Endothelial cell of umbilical vein (primary cell): ENCODE data around the gene ZKSCAN4. TPM values are rescaled to one million over a fixed set of nuclear protein-coding genes. Genes with fewer than 3 reads are reported as not detected.

Experiments used
- BruUV-seq: library from RNA; stranded (reverse); fragments of 400-500 nt; replicated peaks from 2 replicates; lab custom pipeline; 2021; lab: Mats Ljungman, UMichigan
- CTCF ChIA-PET: fragments of 300-600, 350-600 bp; sonication (Branson Sonifier 250); formaldehyde crosslinking; loops from one replicate; lab custom pipeline; 2021; ENCODE audit warnings: antibody characterized with exemption, inconsistent platforms; lab: Charles Lee
- POLR2A ChIA-PET: fragments of 300-600, 350-600 bp; sonication (Branson Sonifier 250); formaldehyde crosslinking; loops from one replicate; lab custom pipeline; 2021; ENCODE audit warnings: antibody characterized with exemption, inconsistent platforms; lab: Charles Lee
- DNase-seq: peaks from one replicate; pipeline ENCODE4 v3.0.0-alpha.2; 2011; ENCODE audit warnings: low read depth, low spot score
- FAIRE-seq: peaks from 2 replicates; lab custom pipeline; 2011; peaks lifted over from hg19 to GRCh38; lab: Jason Lieb, UNC
- H2AFZ ChIP-seq: 2 replicates; pipeline ENCODE4 v1.6.0; 2012; ENCODE audit warnings: low read depth, low read length, control low read depth, inconsistent platforms
- H3K27ac ChIP-seq: 2 replicates; pipeline ENCODE4 v1.5.1; 2011; ENCODE audit warnings: low read depth, mild to moderate bottlenecking, control low read depth, low read length, moderate library complexity; ENCODE audit not compliant: insufficient read depth
- H3K27me3 ChIP-seq, 2 experiments: 2 replicates each; pipeline versions ENCODE4 v1.6.0 to v1.6.1; 2011; ENCODE audit warnings: low read length in 2 of 2, mixed read lengths in 1 of 2; ENCODE audit not compliant: control insufficient read depth in 2 of 2, insufficient read depth in 2 of 2
- H3K36me3 ChIP-seq, 2 experiments: 2 replicates in 1 of 2; 3 replicates in 1 of 2; pipeline ENCODE4 v1.5.1; 2011; ENCODE audit warnings: low read length in 2 of 2, mild to moderate bottlenecking in 1 of 2, moderate library complexity in 1 of 2; ENCODE audit not compliant: control insufficient read depth in 2 of 2, insufficient read depth in 2 of 2; ENCODE audit errors: extremely low read depth in 1 of 2
- H3K4me1 ChIP-seq: 3 replicates; pipeline ENCODE4 v1.5.1; 2011; ENCODE audit warnings: mild to moderate bottlenecking, low read length; ENCODE audit not compliant: control insufficient read depth, insufficient read depth; ENCODE audit errors: extremely low read depth
- H3K4me2 ChIP-seq: 2 replicates; pipeline ENCODE4 v1.6.1; 2011; ENCODE audit warnings: low read length, control low read depth, mixed read lengths; ENCODE audit not compliant: insufficient read depth
- H3K4me3 ChIP-seq, 3 experiments: fragments of 200-600 bp in 1 of 3; sonication (generic), shearing (Covaris generic) in 1 of 3; replicated peaks in 1 of 3; 2 replicates each; pipeline ENCODE4 v1.5.1; 2011 to 2016; ENCODE audit warnings: control low read depth in 3 of 3, low read length in 3 of 3, mild to moderate bottlenecking in 2 of 3, inconsistent platforms in 1 of 3, low read depth in 1 of 3, moderate library complexity in 1 of 3; ENCODE audit not compliant: insufficient read depth in 1 of 3
- H3K79me2 ChIP-seq: 2 replicates; pipeline ENCODE4 v1.6.0; 2012; ENCODE audit warnings: low read length, inconsistent platforms; ENCODE audit not compliant: control insufficient read depth, insufficient read depth
- H3K9ac ChIP-seq: replicated peaks from 2 replicates; pipeline ENCODE3; 2011; ENCODE audit warnings: low read length, control low read depth; ENCODE audit not compliant: insufficient read depth; ENCODE audit errors: extremely low read depth
- H3K9me1 ChIP-seq: replicated peaks from 3 replicates; pipeline ENCODE4 v1.6.0; 2011; ENCODE audit warnings: mild to moderate bottlenecking, low read length; ENCODE audit not compliant: control insufficient read depth, insufficient read depth; ENCODE audit errors: extremely low read depth
- H3K9me3 ChIP-seq: replicated peaks from 2 replicates; pipeline ENCODE4 v1.5.1; 2012; ENCODE audit warnings: low read length, inconsistent platforms; ENCODE audit not compliant: control insufficient read depth, insufficient read depth
- H4K20me1 ChIP-seq: replicated peaks from 2 replicates; pipeline ENCODE3; 2011; ENCODE audit warnings: mild to moderate bottlenecking, low read length; ENCODE audit not compliant: control insufficient read depth, insufficient read depth; ENCODE audit errors: extremely low read depth
- EZH2 ChIP-seq: IDR thresholded peaks from 2 replicates; pipeline ENCODE4 v1.6.1; 2012; ENCODE audit warnings: borderline replicate concordance, low read depth, mild to moderate bottlenecking, moderate library complexity, low read length, inconsistent platforms; ENCODE audit not compliant: severe bottlenecking
- FOS ChIP-seq: IDR thresholded peaks from 2 replicates; pipeline ENCODE4 v1.6.1; 2011; ENCODE audit warnings: mild to moderate bottlenecking, low read length, moderate library complexity, borderline replicate concordance; ENCODE audit not compliant: insufficient read depth
- GATA2 ChIP-seq: IDR thresholded peaks from 2 replicates; pipeline ENCODE4 v1.7.0; 2011; ENCODE audit warnings: low read depth, mild to moderate bottlenecking, moderate library complexity, mixed read lengths, low read length; ENCODE audit not compliant: insufficient read length, insufficient read depth
- JUN ChIP-seq: IDR thresholded peaks from 2 replicates; pipeline ENCODE4 v1.6.1; 2011; ENCODE audit warnings: borderline replicate concordance, low read depth; ENCODE audit not compliant: insufficient read length, insufficient read depth
- MYC ChIP-seq: IDR thresholded peaks from one replicate; pipeline ENCODE4 v1.6.1; 2011; ENCODE audit warnings: mild to moderate bottlenecking, low read depth, low read length
- POLR2A ChIP-seq: IDR thresholded peaks from 2 replicates; pipeline ENCODE4 v1.6.1; 2012; ENCODE audit warnings: low read depth, mild to moderate bottlenecking, control low read depth, low read length
- POLR2AphosphoS5 ChIP-seq: IDR thresholded peaks from 2 replicates; pipeline ENCODE4 v1.6.1; 2012; ENCODE audit warnings: low read depth, mild to moderate bottlenecking, control low read depth, low read length, moderate library complexity; ENCODE audit not compliant: insufficient read depth
- dilution Hi-C: fragments of 300-500 bp; cut with MboI; formaldehyde crosslinking; loops from one replicate; pipeline ENCODE4 v1.15.0; 2019; ENCODE audit warnings: low sequenced_read_pairs; ENCODE audit not compliant: extremely low pct_ligation_motif_present
- intact Hi-C: fragments of 100-400 bp; cut with micrococcal nuclease; formaldehyde crosslinking; loops from one replicate; pipeline ENCODE4 v1.10.0; 2022
- polyA plus RNA-seq, 4 experiments: library from polyadenylated mRNA; depleted of rRNA in 3 of 4; stranded (reverse) in 3 of 4; unstranded in 1 of 4; fragments of >200 nt; gene quantifications; 2 replicates each; pipeline versions ENCODE4 v1.2.1 to v1.2.3, GENCODE V29; 2011 to 2012; ENCODE audit warnings: missing spikeins in 1 of 4
- total RNA-seq: library from RNA; stranded (reverse); gene quantifications from 2 replicates; pipeline ENCODE4 v1.2.3, GENCODE V29; 2021
- TF ChIP-seq, protein P1 (sequence below), 2 donors: IDR thresholded peaks; 1 replicate in 1 of 2; 2 replicates in 1 of 2; pipeline ENCODE4 v1.5.1; 2011; ENCODE audit warnings: low read length in 2 of 2, mild to moderate bottlenecking in 2 of 2, moderate library complexity in 2 of 2, control low read depth in 1 of 2, inconsistent platforms in 1 of 2, low read depth in 1 of 2; ENCODE audit not compliant: insufficient read depth in 1 of 2; ENCODE audit errors: extremely low read depth in 1 of 2
- TF ChIP-seq, protein P2 (sequence below): IDR thresholded peaks from 2 replicates; pipeline ENCODE4 v1.6.1; 2011; ENCODE audit not compliant: insufficient read depth, insufficient read length

Gene ZKSCAN4
- total and polyA plus RNA-seq, 2 donors (not counting 3 experiments of a cell fraction or from before 2014, with no cell fraction given): 1.3 to 3.6 TPM

DNA sequence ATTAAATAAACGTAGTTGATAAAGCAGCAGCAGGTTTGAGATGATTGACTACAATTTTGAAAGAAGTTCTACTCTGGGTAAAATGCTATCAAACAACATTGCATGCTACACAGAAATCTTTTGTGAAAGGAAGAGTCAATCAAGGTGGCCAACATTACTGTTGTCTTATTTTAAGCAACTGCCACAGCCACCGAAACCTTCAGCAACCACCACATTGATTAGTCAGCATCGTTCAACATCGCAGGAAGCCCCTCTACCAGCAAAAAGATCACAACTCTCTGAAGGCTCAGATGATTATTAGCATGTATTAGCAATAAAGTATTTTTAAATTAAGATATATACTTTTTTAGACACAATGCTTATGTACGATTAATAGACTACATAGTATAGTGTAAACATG lies 43.3 kb upstream of the ZKSCAN4 start:
- no TSS peak for BruUV-seq

DNA sequence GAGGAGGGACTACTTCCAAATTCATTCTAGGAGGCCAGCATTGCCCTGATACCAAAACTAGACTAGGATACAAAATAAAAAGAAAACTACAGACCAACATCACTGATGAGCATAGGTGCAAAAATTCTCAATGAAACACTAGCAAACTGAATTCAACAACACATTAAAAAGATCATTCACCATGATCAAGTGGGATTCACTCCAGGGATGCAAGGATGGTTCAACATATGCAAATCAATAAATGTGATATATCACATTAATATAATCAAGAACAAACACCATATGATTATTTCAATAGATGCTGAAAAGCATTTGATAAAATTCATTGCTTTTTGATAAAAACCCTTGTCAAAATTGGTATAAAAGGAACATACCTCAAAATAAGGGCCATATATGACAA lies 39.5 kb upstream of the ZKSCAN4 start:
- no peaks in the 10 kb centered on the region for H4K20me1 ChIP-seq
- no peaks in the 10 kb centered on the region for H3K9me3 ChIP-seq
- H3K79me2 ChIP-seq: no peaks in the 10 kb centered on the region
- no peaks in the 10 kb centered on the region for H3K9me1 ChIP-seq
- BruUV-seq: no TSS peak
- no peaks in the 10 kb centered on the region for H3K27me3 ChIP-seq
- H3K27ac ChIP-seq: no peak overlapping the region
- no peak overlapping the region for H3K9ac ChIP-seq
- H3K4me3 ChIP-seq: no peak overlapping the region
- DNase-seq (no peak), FAIRE-seq (no peak)
- no peak overlapping the region for H2AFZ ChIP-seq
- CTCF ChIA-PET: no interaction called here
- intact Hi-C loops (no loop called here), dilution Hi-C loops (no loop called here)
- POLR2A ChIA-PET: no interaction called here
- H3K4me1 ChIP-seq: no peaks in the 10 kb centered on the region
- TF ChIP-seq EZH2: no peak
- no peak for TF ChIP-seq JUN
- no peak for TF ChIP-seq POLR2AphosphoS5
- no peak for TF ChIP-seq FOS
- TF ChIP-seq POLR2A: no peak
- no peak for TF ChIP-seq GATA2
- TF ChIP-seq, protein P1, sequence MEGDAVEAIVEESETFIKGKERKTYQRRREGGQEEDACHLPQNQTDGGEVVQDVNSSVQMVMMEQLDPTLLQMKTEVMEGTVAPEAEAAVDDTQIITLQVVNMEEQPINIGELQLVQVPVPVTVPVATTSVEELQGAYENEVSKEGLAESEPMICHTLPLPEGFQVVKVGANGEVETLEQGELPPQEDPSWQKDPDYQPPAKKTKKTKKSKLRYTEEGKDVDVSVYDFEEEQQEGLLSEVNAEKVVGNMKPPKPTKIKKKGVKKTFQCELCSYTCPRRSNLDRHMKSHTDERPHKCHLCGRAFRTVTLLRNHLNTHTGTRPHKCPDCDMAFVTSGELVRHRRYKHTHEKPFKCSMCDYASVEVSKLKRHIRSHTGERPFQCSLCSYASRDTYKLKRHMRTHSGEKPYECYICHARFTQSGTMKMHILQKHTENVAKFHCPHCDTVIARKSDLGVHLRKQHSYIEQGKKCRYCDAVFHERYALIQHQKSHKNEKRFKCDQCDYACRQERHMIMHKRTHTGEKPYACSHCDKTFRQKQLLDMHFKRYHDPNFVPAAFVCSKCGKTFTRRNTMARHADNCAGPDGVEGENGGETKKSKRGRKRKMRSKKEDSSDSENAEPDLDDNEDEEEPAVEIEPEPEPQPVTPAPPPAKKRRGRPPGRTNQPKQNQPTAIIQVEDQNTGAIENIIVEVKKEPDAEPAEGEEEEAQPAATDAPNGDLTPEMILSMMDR (IDR thresholded peaks at IDR 0.05; ENCODE audit: extremely low read depth in 1 of 2, insufficient read depth in 1 of 2, low read depth in 1 of 2, low read length in 2 of 2): no peak
- TF ChIP-seq MYC: no peak
- TF ChIP-seq, protein P2, sequence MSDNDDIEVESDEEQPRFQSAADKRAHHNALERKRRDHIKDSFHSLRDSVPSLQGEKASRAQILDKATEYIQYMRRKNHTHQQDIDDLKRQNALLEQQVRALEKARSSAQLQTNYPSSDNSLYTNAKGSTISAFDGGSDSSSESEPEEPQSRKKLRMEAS: no peak
- peaks cover 4 to 7% of the 10 kb centered on the region in 2 experiments for H3K36me3 ChIP-seq
- H3K4me2 ChIP-seq: no peak overlapping the region

More for the DNA sequence above, 43.3 kb upstream of the ZKSCAN4 start:
- Histone ChIP-seq H3K4me3 (no peak overlapping the region), H3K79me2 (no peaks in the 10 kb centered on the region), H4K20me1 (no peaks in the 10 kb centered on the region), H3K4me1 (no peaks in the 10 kb centered on the region), H3K9me1 (no peaks in the 10 kb centered on the region), H2AFZ (no peak overlapping the region), H3K9ac (no peak overlapping the region), H3K36me3 (peaks cover 5% of the 10 kb centered on the region in 2 experiments), H3K4me2 (no peak overlapping the region), H3K27ac (no peak overlapping the region), H3K9me3 (no peaks in the 10 kb centered on the region), H3K27me3 (no peaks in the 10 kb centered on the region)
- ChIA-PET POLR2A (no interaction called here), CTCF (no interaction called here)
- dilution Hi-C loops (no loop called here), intact Hi-C loops (no loop called here)
- TF ChIP-seq GATA2 (no peak), FOS (no peak), POLR2AphosphoS5 (no peak), MYC (no peak)
- TF ChIP-seq, protein P2: no peak
- no peak for FAIRE-seq
- DNase-seq: no peak
